Activated effector memory CD4-positive, alpha-beta T cell treated with anti-CD3 and anti-CD28 coated beads, Interleukin-2, amount 50 U/mL, for 16 hours (primary cell): Measurements from ENCODE around the gene DIS3L2.
"Not testable (repeated sequence)": the region's sequence is repeated elsewhere in the genome, so short reads cannot be mapped to it uniquely, and the experiment has no call there.

Experiments used
- DNase-seq: peaks from one replicate; pipeline ENCODE4 v3.0.0-alpha.2; 2020

The DIS3L2 gene

GRCh38 chr2:232061265-232061664 lies 99.8 kb downstream of the DIS3L2 start:
- DNase-seq: no peak

GRCh38 chr2:232073026-232073425 lies 111.5 kb downstream of the DIS3L2 start:
- no peak for DNase-seq

GRCh38 chr2:232073699-232074098 lies 112.2 kb downstream of the DIS3L2 start:
- no peak for DNase-seq

GRCh38 chr2:232075080-232075479 lies 113.6 kb downstream of the DIS3L2 start:
- DNase-seq: no peak

- no peak for DNase-seq
Measured at GRCh38 chr2:232075859-232076258, 114.3 kb downstream of the DIS3L2 start.

GRCh38 chr2:232076272-232076671 lies 114.8 kb downstream of the DIS3L2 start:
- DNase-seq: no peak

GRCh38 chr2:232076736-232077135 lies 115.2 kb downstream of the DIS3L2 start:
- no peak for DNase-seq

- DNase-seq: no peak
Measured at GRCh38 chr2:232085164-232085563, 123.7 kb downstream of the DIS3L2 start.

- no peak for DNase-seq
Measured at GRCh38 chr2:232085826-232086425, 124.4 kb downstream of the DIS3L2 start.

GRCh38 chr2:232088771-232089170 lies 127.3 kb downstream of the DIS3L2 start:
- DNase-seq: no peak

- no peak for DNase-seq
Measured at GRCh38 chr2:232094201-232094600, 132.7 kb downstream of the DIS3L2 start.

GRCh38 chr2:232094883-232095282 lies 133.4 kb downstream of the DIS3L2 start:
- DNase-seq: no peak

GRCh38 chr2:232097260-232097659 lies 135.7 kb downstream of the DIS3L2 start:
- no peak for DNase-seq

GRCh38 chr2:232097758-232098157 lies 136.2 kb downstream of the DIS3L2 start:
- no peak for DNase-seq

- DNase-seq: no peak
Measured at GRCh38 chr2:232102380-232102779, 140.9 kb downstream of the DIS3L2 start.

- no peak for DNase-seq
Measured at GRCh38 chr2:232103140-232103737, 141.7 kb downstream of the DIS3L2 start.

- DNase-seq: no peak
Measured at GRCh38 chr2:232104076-232104646, 142.6 kb downstream of the DIS3L2 start.

GRCh38 chr2:232111551-232111950 lies 150.0 kb downstream of the DIS3L2 start:
- DNase-seq: no peak

- DNase-seq: no peak
Measured at GRCh38 chr2:232113821-232114220, 152.3 kb downstream of the DIS3L2 start.

- not testable (repeated sequence) for DNase-seq
Measured at GRCh38 chr2:232115728-232116361, 154.3 kb downstream of the DIS3L2 start.

- DNase-seq: no peak
Measured at GRCh38 chr2:232116852-232117251, 155.3 kb downstream of the DIS3L2 start.

- DNase-seq: no peak
Measured at GRCh38 chr2:232117413-232117812, 155.9 kb downstream of the DIS3L2 start.

GRCh38 chr2:232120911-232121310 lies 159.4 kb downstream of the DIS3L2 start:
- DNase-seq: no peak

GRCh38 chr2:232124309-232124708 lies 162.8 kb downstream of the DIS3L2 start:
- DNase-seq: no peak
